NCI-H2227 (cell line): ENCODE measurements around the gene RBM15B.

Source experiments
- DNase-seq: peaks from one replicate; lab custom pipeline; 2025; ENCODE audit not compliant: unreplicated experiment; lab: John Stamatoyannopoulos, UW

The RBM15B gene

GRCh38 chr3:51441282-51442030 lies 50.4 kb downstream of the RBM15B start:
- DNase-seq: no peak

GRCh38 chr3:51445544-51446280 lies 54.6 kb downstream of the RBM15B start:
- DNase-seq: no peak
